ENCODE data around the gene CIITA.

DNA sequence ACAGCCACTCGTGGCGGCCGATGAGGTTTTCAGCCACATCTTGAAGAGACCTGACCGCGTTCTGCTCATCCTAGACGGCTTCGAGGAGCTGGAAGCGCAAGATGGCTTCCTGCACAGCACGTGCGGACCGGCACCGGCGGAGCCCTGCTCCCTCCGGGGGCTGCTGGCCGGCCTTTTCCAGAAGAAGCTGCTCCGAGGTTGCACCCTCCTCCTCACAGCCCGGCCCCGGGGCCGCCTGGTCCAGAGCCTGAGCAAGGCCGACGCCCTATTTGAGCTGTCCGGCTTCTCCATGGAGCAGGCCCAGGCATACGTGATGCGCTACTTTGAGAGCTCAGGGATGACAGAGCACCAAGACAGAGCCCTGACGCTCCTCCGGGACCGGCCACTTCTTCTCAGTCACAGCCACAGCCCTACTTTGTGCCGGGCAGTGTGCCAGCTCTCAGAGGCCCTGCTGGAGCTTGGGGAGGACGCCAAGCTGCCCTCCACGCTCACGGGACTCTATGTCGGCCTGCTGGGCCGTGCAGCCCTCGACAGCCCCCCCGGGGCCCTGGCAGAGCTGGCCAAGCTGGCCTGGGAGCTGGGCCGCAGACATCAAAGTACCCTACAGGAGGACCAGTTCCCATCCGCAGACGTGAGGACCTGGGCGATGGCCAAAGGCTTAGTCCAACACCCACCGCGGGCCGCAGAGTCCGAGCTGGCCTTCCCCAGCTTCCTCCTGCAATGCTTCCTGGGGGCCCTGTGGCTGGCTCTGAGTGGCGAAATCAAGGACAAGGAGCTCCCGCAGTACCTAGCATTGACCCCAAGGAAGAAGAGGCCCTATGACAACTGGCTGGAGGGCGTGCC is 30.1 kb downstream of the CIITA start:
- TF ChIP-seq, protein P1, sequence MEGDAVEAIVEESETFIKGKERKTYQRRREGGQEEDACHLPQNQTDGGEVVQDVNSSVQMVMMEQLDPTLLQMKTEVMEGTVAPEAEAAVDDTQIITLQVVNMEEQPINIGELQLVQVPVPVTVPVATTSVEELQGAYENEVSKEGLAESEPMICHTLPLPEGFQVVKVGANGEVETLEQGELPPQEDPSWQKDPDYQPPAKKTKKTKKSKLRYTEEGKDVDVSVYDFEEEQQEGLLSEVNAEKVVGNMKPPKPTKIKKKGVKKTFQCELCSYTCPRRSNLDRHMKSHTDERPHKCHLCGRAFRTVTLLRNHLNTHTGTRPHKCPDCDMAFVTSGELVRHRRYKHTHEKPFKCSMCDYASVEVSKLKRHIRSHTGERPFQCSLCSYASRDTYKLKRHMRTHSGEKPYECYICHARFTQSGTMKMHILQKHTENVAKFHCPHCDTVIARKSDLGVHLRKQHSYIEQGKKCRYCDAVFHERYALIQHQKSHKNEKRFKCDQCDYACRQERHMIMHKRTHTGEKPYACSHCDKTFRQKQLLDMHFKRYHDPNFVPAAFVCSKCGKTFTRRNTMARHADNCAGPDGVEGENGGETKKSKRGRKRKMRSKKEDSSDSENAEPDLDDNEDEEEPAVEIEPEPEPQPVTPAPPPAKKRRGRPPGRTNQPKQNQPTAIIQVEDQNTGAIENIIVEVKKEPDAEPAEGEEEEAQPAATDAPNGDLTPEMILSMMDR (IDR thresholded peaks at IDR 0.05), result no peak
- TF ChIP-seq POLR2AphosphoS5 (IDR thresholded peaks at IDR 0.05), result no peak
